Chondrocyte (in vitro differentiated cells): ENCODE results near the gene RNLS. TPM values are rescaled to one million over a fixed set of nuclear protein-coding genes. Genes with fewer than 3 reads are reported as not detected.

Experiments used
- DNase-seq: peaks from one replicate; pipeline ENCODE4 v3.0.0; 2021; ENCODE audit warnings: mixed read lengths, low spot score
- H3K27ac Mint-ChIP-seq: one replicate; pipeline ENCODE4 v1.8.0; 2021; ENCODE audit warnings: mild to moderate bottlenecking, moderate library complexity, mixed read lengths; ENCODE audit not compliant: unreplicated experiment
- H3K27me3 Mint-ChIP-seq: 2 replicates; pipeline ENCODE4 v1.8.0; 2021; ENCODE audit warnings: low read depth, mixed read lengths
- H3K36me3 Mint-ChIP-seq: 2 replicates; pipeline ENCODE4 v1.8.0; 2021; ENCODE audit warnings: low read depth, mixed read lengths
- H3K4me1 Mint-ChIP-seq: 2 replicates; pipeline ENCODE4 v1.8.0; 2021; ENCODE audit warnings: low read depth, mild to moderate bottlenecking, mixed read lengths
- H3K4me3 Mint-ChIP-seq: one replicate; pipeline ENCODE4 v1.8.0; 2021; ENCODE audit warnings: mild to moderate bottlenecking, moderate library complexity, mixed read lengths; ENCODE audit not compliant: unreplicated experiment
- H3K9me3 Mint-ChIP-seq: 2 replicates; pipeline ENCODE4 v1.8.0; 2021; ENCODE audit warnings: low read depth, mixed read lengths
- total RNA-seq: library from RNA; stranded (reverse); gene quantifications from 3 replicates; pipeline ENCODE4 v1.2.1, GENCODE V29; 2021
- TF ChIP-seq, protein P1 (sequence below): fragments of 200-600 bp; sonication (generic); IDR thresholded peaks from 2 replicates; pipeline ENCODE4 v1.5.0; 2021; ENCODE audit warnings: antibody characterized with exemption, mild to moderate bottlenecking, moderate library complexity

RNLS gene
- total RNA-seq, 1 donor from 2014 or later = 5.1 TPM

- H3K27me3 Mint-ChIP-seq = no peaks in the 10 kb centered on the region
- H3K36me3 Mint-ChIP-seq = no peaks in the 10 kb centered on the region
- peaks cover 28% of the 10 kb centered on the region for H3K4me1 Mint-ChIP-seq
- TF ChIP-seq, protein P1, sequence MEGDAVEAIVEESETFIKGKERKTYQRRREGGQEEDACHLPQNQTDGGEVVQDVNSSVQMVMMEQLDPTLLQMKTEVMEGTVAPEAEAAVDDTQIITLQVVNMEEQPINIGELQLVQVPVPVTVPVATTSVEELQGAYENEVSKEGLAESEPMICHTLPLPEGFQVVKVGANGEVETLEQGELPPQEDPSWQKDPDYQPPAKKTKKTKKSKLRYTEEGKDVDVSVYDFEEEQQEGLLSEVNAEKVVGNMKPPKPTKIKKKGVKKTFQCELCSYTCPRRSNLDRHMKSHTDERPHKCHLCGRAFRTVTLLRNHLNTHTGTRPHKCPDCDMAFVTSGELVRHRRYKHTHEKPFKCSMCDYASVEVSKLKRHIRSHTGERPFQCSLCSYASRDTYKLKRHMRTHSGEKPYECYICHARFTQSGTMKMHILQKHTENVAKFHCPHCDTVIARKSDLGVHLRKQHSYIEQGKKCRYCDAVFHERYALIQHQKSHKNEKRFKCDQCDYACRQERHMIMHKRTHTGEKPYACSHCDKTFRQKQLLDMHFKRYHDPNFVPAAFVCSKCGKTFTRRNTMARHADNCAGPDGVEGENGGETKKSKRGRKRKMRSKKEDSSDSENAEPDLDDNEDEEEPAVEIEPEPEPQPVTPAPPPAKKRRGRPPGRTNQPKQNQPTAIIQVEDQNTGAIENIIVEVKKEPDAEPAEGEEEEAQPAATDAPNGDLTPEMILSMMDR = no peak
- no peak for DNase-seq
- no peak overlapping the region for H3K4me3 Mint-ChIP-seq
- H3K27ac Mint-ChIP-seq = peak overlapping the region; percentile 79
- no peaks in the 10 kb centered on the region for H3K9me3 Mint-ChIP-seq
Observed at GRCh38 chr10:88270871-88271713, 312.0 kb downstream of the RNLS start.

DNA sequence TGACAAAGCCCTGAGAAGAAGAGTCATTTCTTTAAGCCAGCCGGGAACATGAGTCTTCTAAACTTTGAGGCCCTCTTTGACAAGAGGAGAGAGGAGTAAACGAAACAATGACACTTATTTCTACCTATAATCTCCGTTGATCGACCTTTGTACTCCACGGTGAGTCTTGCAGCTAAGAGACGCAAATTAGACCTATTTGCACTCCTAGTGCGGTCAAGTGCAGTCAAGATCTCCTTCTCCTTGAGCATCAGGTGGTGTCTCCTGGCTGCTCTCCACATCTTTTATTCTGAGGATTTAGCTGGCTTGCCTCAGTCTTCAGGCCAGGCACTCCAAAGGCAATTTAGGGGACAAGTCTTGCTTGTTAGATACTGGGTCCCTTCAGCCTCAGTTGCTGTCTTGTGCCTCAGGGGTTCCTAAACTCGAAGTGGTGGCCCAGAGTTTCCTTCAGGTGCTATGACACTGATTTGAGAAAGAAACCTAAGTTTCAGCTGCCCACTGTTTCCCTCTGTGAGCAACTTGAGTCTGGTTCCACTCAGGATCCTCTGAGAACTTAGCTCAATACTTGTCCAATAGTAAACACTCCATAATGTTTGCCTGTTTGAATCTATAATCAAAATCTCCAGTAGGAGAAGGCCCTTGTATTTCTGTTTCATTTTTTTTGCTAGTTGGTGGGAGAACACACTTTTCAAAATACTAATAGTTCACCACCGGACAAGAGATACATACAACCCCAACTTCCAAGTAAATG, 312.9 kb downstream of the RNLS start:
- no peak overlapping the region for H3K27ac Mint-ChIP-seq
- TF ChIP-seq, protein P1 = no peak
- H3K36me3 Mint-ChIP-seq = no peaks in the 10 kb centered on the region
- no peak for DNase-seq
- peaks cover 36% of the 10 kb centered on the region for H3K4me1 Mint-ChIP-seq
- no peak overlapping the region for H3K4me3 Mint-ChIP-seq
- H3K27me3 Mint-ChIP-seq = no peaks in the 10 kb centered on the region
- no peaks in the 10 kb centered on the region for H3K9me3 Mint-ChIP-seq

- Mint-ChIP-seq H3K27me3 (no peaks in the 10 kb centered on the region), H3K27ac (no peak overlapping the region), H3K36me3 (no peaks in the 10 kb centered on the region), H3K9me3 (peaks cover 2% of the 10 kb centered on the region), H3K4me1 (peaks cover 19% of the 10 kb centered on the region), H3K4me3 (no peak overlapping the region)
- no peak for DNase-seq
- TF ChIP-seq, protein P1 = no peak
Observed at GRCh38 chr10:88262591-88263234, 320.4 kb downstream of the RNLS start.

DNA sequence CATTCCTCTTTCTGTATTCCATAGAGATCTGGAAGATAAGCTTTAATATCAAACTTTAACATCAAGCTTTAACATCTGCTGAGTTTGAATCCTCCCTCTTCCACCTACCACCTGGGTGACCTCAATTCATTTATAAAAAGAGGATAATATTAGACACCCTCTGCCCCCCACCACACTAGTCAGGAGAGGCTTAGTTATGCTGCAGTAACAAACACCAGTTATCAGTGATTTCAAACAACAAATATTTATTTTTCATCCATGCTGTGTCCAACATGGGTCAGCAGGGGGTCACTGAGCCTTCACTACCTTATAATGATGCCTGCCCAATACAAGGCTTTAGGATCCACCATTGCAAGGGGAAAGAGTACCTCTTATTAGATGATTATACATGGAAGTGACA, 322.0 kb downstream of the RNLS start:
- H3K9me3 Mint-ChIP-seq = peaks cover 2% of the 10 kb centered on the region
- H3K4me3 Mint-ChIP-seq = no peak overlapping the region
- no peaks in the 10 kb centered on the region for H3K27me3 Mint-ChIP-seq
- TF ChIP-seq, protein P1 = no peak
- DNase-seq = no peak
- H3K36me3 Mint-ChIP-seq = no peaks in the 10 kb centered on the region
- peaks cover 14% of the 10 kb centered on the region for H3K4me1 Mint-ChIP-seq
- no peak overlapping the region for H3K27ac Mint-ChIP-seq
